ENCODE data around the gene KCNQ5.

KCNQ5 gene

DNA sequence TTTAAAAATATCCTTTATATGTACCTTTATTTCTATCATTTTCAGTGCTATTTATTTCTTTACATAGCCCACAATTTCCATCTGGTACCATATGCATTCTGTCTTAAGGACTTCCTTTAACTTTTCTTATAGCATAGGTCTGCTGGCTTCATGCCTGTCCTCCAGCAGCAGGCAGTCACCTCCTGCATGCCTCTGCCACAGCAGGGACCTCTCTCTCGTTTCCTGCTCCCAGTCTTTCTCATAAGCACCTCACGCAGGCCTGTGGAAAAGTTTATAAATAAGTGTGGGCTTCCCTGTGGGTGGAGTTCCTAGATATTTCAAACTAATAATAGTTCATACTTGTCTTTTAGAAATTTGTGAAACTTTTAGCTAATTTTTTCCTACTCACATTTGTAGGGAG lies 133.9 kb downstream of the KCNQ5 start:
- Histone ChIP-seq H3K4me1 (ENCODE audit: control insufficient read depth, low read length) (peaks cover 8% of the 10 kb centered on the region), H3K27me3 (ENCODE audit: control insufficient read depth, low read length) (no peaks in the 10 kb centered on the region), H4K20me1 (ENCODE audit: control insufficient read depth, insufficient read depth, low read depth, low read length) (no peaks in the 10 kb centered on the region), H3K27ac (ENCODE audit: low read depth, low read length) (no peak overlapping the region), H3K9me3 (ENCODE audit: control insufficient read depth, insufficient read depth, low read length) (no peaks in the 10 kb centered on the region), H3K9me2 (replicated peaks; ENCODE audit: control insufficient read depth, low read length) (no peaks in the 10 kb centered on the region), H3K4me3 (ENCODE audit: low read length) (no peak overlapping the region), H3K79me2 (ENCODE audit: control insufficient read depth, low read length) (peaks cover 88% of the 10 kb centered on the region), H3K4me2 (ENCODE audit: low read length) (no peak overlapping the region), H3K36me3 (ENCODE audit: control insufficient read depth, low read length) (peaks cover 4% of the 10 kb centered on the region; the same call in 1 of the 2 replicates), H3F3A (ENCODE audit: control insufficient read depth, insufficient read depth) (no peaks in the 10 kb centered on the region)
- no peak for TF ChIP-seq EZH2phosphoT487 (IDR thresholded peaks at IDR 0.05; ENCODE audit: borderline replicate concordance, low read length)
- TF ChIP-seq, protein P1, sequence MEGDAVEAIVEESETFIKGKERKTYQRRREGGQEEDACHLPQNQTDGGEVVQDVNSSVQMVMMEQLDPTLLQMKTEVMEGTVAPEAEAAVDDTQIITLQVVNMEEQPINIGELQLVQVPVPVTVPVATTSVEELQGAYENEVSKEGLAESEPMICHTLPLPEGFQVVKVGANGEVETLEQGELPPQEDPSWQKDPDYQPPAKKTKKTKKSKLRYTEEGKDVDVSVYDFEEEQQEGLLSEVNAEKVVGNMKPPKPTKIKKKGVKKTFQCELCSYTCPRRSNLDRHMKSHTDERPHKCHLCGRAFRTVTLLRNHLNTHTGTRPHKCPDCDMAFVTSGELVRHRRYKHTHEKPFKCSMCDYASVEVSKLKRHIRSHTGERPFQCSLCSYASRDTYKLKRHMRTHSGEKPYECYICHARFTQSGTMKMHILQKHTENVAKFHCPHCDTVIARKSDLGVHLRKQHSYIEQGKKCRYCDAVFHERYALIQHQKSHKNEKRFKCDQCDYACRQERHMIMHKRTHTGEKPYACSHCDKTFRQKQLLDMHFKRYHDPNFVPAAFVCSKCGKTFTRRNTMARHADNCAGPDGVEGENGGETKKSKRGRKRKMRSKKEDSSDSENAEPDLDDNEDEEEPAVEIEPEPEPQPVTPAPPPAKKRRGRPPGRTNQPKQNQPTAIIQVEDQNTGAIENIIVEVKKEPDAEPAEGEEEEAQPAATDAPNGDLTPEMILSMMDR (IDR thresholded peaks at IDR 0.05; ENCODE audit: low read depth, low read length, poor library complexity, severe bottlenecking) = no peak

DNA sequence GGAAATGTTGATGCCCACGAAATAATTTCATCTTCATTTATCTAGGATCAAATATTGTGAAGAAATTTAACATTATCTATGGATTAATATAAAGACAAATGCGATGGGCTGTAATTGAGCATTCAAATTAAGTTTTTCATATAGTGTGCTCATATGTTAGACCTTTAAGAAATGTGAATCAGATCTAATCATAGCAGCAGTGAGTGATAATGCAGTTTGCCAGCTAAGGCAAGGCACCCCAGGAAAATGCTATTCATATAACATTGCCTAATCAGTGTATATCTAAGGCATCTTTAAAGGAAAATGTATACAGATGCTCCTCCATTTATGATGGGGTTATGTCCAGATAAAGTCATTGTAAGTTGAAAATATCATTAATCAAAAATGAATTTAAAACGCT lies 135.2 kb downstream of the KCNQ5 start:
- no peaks in the 10 kb centered on the region for H3K9me3 ChIP-seq (ENCODE audit: control insufficient read depth, insufficient read depth, low read length)
- no peak overlapping the region for H3K4me2 ChIP-seq (ENCODE audit: low read length)
- H3K27ac ChIP-seq (ENCODE audit: low read depth, low read length) = no peak overlapping the region
- H4K20me1 ChIP-seq (ENCODE audit: control insufficient read depth, insufficient read depth, low read depth, low read length) = no peaks in the 10 kb centered on the region
- H3K36me3 ChIP-seq (ENCODE audit: control insufficient read depth, low read length) = peaks cover 2% of the 10 kb centered on the region; the same call in 1 of the 2 replicates
- peaks cover 8% of the 10 kb centered on the region for H3K4me1 ChIP-seq (ENCODE audit: control insufficient read depth, low read length)
- no peak overlapping the region for H3K4me3 ChIP-seq (ENCODE audit: low read length)
- peaks cover 87% of the 10 kb centered on the region for H3K79me2 ChIP-seq (ENCODE audit: control insufficient read depth, low read length)
- H3K27me3 ChIP-seq (ENCODE audit: control insufficient read depth, low read length) = no peaks in the 10 kb centered on the region
- no peak for TF ChIP-seq EZH2phosphoT487 (IDR thresholded peaks at IDR 0.05; ENCODE audit: borderline replicate concordance, low read length)
- TF ChIP-seq, protein P1 (IDR thresholded peaks at IDR 0.05; ENCODE audit: low read depth, low read length, poor library complexity, severe bottlenecking) = no peak
- H3K9me2 ChIP-seq (replicated peaks; ENCODE audit: control insufficient read depth, low read length) = no peaks in the 10 kb centered on the region
- no peaks in the 10 kb centered on the region for H3F3A ChIP-seq (ENCODE audit: control insufficient read depth, insufficient read depth)

DNA sequence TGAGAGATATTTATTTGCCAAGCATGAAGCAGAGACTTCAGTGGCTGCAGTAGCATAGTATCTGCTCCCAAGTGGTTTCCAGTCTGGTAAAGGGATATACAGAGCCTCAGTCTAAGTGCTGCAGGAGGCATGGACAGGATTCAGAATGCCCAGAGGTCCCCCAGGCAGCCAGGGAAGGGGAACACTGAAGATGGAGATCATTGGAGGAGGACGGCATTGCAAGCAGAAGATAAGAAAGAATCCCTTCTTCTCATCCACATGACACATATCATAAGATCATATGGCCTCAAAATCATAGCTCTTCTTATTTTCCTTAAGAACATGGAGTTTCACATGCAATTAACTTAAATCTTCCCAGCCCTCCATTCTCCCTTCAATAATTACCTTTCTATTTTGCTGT lies 136.1 kb downstream of the KCNQ5 start:
- Histone ChIP-seq H3K27me3 (ENCODE audit: control insufficient read depth, low read length) (no peaks in the 10 kb centered on the region), H3K4me1 (ENCODE audit: control insufficient read depth, low read length) (peaks cover 8% of the 10 kb centered on the region), H3K27ac (ENCODE audit: low read depth, low read length) (no peak overlapping the region), H3K9me3 (ENCODE audit: control insufficient read depth, insufficient read depth, low read length) (no peaks in the 10 kb centered on the region), H3K4me3 (ENCODE audit: low read length) (no peak overlapping the region), H3K79me2 (ENCODE audit: control insufficient read depth, low read length) (peaks cover 86% of the 10 kb centered on the region), H4K20me1 (ENCODE audit: control insufficient read depth, insufficient read depth, low read depth, low read length) (no peaks in the 10 kb centered on the region), H3K4me2 (ENCODE audit: low read length) (no peak overlapping the region), H3K36me3 (ENCODE audit: control insufficient read depth, low read length) (no peaks in the 10 kb centered on the region), H3K9me2 (replicated peaks; ENCODE audit: control insufficient read depth, low read length) (no peaks in the 10 kb centered on the region), H3F3A (ENCODE audit: control insufficient read depth, insufficient read depth) (no peaks in the 10 kb centered on the region)
- TF ChIP-seq, protein P1 (IDR thresholded peaks at IDR 0.05; ENCODE audit: low read depth, low read length, poor library complexity, severe bottlenecking) = no peak

DNA sequence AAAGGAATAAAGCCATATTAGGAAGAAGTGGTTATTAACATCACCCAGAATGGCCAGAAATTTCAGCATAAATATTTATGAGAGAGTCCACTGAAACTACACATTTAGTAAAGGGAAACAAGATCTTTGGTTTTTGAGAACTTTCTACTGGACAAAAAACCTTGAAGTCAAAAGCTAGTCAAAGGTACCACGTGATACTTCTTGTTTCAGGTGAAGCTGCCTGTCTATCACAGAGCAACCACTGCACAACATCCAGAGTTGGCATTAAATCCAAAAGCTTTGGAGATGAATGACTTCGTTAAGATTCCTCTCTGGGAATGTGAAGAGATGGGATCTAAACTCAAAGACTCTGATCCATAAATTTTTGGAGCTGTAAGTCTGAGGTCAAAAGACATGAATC lies 137.0 kb downstream of the KCNQ5 start:
- Histone ChIP-seq H3K4me1 (ENCODE audit: control insufficient read depth, low read length) (peaks cover 8% of the 10 kb centered on the region), H3K4me2 (ENCODE audit: low read length) (no peak overlapping the region), H3K79me2 (ENCODE audit: control insufficient read depth, low read length) (peaks cover 84% of the 10 kb centered on the region), H3K9me2 (replicated peaks; ENCODE audit: control insufficient read depth, low read length) (no peaks in the 10 kb centered on the region), H3K27ac (ENCODE audit: low read depth, low read length) (no peak overlapping the region), H3F3A (ENCODE audit: control insufficient read depth, insufficient read depth) (no peaks in the 10 kb centered on the region), H3K27me3 (ENCODE audit: control insufficient read depth, low read length) (no peaks in the 10 kb centered on the region), H3K36me3 (ENCODE audit: control insufficient read depth, low read length) (no peaks in the 10 kb centered on the region), H3K4me3 (ENCODE audit: low read length) (no peak overlapping the region), H4K20me1 (ENCODE audit: control insufficient read depth, insufficient read depth, low read depth, low read length) (no peaks in the 10 kb centered on the region), H3K9me3 (ENCODE audit: control insufficient read depth, insufficient read depth, low read length) (no peaks in the 10 kb centered on the region)
- TF ChIP-seq, protein P1 (IDR thresholded peaks at IDR 0.05; ENCODE audit: low read depth, low read length, poor library complexity, severe bottlenecking) = no peak

Measured in DOHH2 (cell line).